GM10248 (cell line): Measurements from ENCODE around the gene SLMAP.

ENCODE experiments used
- CTCF ChIA-PET: fragments of 300-600 bp; sonication (Branson Sonifier 250); formaldehyde crosslinking; extraction: SDS; loops from one replicate; lab custom pipeline; 2021; ENCODE audit warnings: antibody characterized with exemption; lab: Yijun Ruan, JAX
- POLR2A ChIA-PET: fragments of 350-650 bp; sonication (Branson Sonifier 250); formaldehyde crosslinking; extraction: SDS; loops from one replicate; lab custom pipeline; 2020; ENCODE audit warnings: antibody characterized with exemption; lab: Yijun Ruan, JAX
- DNase-seq: peaks from one replicate; pipeline ENCODE4 v3.0.0; 2012; ENCODE audit errors: extremely low spot score
- TF ChIP-seq, protein P1 (sequence below): IDR thresholded peaks from 2 replicates; pipeline ENCODE4 v1.5.1; 2012; ENCODE audit warnings: mild to moderate bottlenecking, low read depth; ENCODE audit errors: extremely low read depth, missing control alignments, control extremely low read depth

The SLMAP gene

DNA sequence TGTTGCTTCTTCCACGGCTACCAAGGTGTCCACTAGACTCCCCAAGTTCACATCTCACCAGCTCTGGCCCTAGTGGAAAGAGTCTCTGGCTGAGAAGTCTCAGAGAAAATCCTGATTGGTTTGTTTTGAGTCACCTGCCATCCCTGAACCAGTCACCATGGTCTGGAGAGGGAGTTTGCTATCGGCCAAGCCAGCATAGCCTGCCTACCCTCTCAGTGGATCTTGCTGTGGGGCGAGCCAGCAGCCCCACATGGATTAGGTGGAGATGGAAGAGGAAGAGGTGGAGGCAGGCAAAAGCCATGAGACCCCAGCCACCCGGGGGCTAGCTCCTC, 204.0 kb downstream of the SLMAP start:
- ChIA-PET CTCF (interaction anchor here (1.3 to 1.9 kb wide), 2 partner anchors 12 to 562 kb away, joined by 3 to 5 read pairs; no protein-coding TSS in a partner anchor), POLR2A (no interaction called here)
- TF ChIP-seq, protein P1, sequence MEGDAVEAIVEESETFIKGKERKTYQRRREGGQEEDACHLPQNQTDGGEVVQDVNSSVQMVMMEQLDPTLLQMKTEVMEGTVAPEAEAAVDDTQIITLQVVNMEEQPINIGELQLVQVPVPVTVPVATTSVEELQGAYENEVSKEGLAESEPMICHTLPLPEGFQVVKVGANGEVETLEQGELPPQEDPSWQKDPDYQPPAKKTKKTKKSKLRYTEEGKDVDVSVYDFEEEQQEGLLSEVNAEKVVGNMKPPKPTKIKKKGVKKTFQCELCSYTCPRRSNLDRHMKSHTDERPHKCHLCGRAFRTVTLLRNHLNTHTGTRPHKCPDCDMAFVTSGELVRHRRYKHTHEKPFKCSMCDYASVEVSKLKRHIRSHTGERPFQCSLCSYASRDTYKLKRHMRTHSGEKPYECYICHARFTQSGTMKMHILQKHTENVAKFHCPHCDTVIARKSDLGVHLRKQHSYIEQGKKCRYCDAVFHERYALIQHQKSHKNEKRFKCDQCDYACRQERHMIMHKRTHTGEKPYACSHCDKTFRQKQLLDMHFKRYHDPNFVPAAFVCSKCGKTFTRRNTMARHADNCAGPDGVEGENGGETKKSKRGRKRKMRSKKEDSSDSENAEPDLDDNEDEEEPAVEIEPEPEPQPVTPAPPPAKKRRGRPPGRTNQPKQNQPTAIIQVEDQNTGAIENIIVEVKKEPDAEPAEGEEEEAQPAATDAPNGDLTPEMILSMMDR, result no peak
- DNase-seq, result no peak

DNA sequence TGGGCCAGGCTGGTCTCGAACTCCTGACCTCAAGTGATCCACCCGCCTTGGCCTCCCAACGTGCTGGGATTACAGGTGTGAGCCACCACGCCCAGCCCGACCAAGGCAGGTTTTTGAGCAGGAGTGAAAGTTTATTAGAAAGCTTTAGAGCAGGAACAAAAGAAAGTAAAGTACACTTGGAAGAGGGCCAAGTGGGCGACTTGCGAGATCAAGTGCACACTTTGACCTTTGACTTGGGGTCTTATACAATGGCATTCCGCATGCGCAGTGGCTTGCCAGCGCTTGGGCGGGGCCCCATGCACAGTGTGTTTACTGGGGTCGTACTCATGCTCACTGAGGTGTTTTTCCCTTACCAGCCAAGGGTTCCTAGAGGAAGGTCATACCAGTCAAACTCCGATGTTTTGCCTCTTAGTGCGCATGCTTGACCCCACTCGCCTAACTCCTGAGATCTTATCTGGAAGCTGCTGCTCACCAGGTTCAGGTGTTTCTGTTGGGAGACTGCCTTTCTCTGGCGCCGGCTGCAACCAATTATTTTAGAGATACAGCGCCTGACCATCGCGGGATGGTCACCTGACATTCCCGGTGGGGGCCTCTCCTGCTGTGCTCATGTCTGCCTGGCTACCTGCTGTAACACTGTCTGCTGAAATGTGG, 205.2 kb downstream of the SLMAP start:
- no peak for DNase-seq
- TF ChIP-seq, protein P1, result no peak
- ChIA-PET POLR2A (no interaction called here), CTCF (interaction anchor here (1.2 to 1.6 kb wide), 4 partner anchors 17 to 239 kb away, joined by 3 read pairs; no protein-coding TSS in a partner anchor)

DNA sequence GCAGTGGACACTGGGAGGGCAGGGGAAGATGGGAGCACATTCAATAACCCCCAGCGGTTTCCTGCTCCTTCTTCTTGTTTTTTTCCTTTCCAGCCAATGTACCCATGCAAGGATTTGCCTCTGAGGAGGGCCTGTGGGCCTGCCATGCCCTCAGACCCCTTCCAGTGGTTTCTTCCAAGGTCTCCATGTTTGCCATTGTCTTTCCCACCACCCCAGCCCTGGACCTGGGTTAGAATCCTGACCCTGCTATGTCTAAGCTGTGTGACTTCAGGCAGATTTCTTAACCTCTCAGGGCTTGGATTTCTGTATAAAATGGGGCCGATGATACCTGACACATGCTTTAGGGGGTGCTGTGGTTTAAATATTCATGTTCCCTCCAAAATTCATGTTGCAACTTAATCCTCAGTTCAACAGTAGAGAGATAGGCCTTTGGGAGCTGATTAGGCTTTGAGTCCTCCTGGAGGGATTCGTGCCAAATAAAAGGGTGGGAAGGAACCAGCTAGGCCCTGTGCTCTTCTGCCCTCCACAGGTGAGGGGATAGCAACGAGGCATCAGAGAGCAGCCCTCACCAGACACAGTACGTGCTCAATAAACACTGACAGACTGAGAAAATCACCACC, 205.8 kb downstream of the SLMAP start:
- CTCF ChIA-PET, result interaction anchor here (1.0 to 1.9 kb wide), 10 partner anchors 10 to 238 kb away, joined by 3 to 7 read pairs (median 3); no protein-coding TSS in a partner anchor
- DNase-seq, result no peak

DNA sequence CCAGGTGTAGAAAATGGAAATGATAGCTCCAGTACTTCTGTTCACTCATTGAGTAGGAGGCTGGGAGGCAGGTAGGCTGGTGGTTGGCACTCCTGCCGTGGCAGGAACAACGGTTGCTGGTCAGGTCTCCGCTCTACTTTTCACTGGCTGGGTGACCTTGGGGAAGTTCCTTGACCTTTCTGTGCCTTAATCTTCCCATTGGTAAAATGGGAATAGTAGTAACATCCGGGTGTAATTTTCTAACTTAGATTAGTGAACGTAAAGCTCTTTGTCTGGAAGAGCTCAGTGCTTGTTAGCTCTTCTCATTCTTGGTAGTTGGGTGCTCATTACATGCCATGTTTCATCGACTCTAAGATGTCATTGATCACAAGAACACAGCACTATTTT, 206.3 kb downstream of the SLMAP start:
- ChIA-PET CTCF (interaction anchor here (0.9 to 1.9 kb wide), 11 partner anchors 9 to 238 kb away, joined by 3 to 7 read pairs (median 3); no protein-coding TSS in a partner anchor), POLR2A (no interaction called here)
- TF ChIP-seq, protein P1, result no peak
- DNase-seq, result no peak

More for the DNA sequence above, 205.8 kb downstream of the SLMAP start:
- POLR2A ChIA-PET, result no interaction called here
- TF ChIP-seq, protein P1, result no peak

DNA sequence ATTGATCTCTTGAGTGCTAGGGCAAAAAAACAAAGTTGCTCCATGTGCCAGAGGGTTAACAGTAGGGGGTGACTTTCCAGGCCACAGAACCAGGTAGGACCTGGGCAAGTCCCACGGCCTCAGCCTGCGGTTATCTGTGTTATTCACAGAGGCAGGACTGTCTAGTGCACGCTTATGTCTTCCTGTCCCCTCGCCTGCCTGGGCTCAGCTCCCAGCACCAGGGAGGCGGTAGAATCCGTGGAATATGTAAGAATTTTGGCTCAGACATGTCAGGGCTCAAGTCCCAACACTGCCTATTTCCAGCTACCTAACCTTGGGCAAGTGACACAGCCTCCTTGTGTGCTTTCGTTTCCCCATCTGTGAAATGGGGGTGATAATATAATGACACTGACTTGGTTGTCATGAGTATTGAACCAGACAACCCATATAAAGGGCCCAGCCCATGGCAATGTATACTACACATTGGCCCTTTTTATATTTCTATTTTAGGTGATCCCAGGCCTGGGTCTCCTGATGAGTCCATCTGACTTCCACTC, 207.8 kb downstream of the SLMAP start:
- TF ChIP-seq, protein P1, result no peak
- ChIA-PET POLR2A (no interaction called here), CTCF (interaction anchor here (1.9 kb wide), 1 partner anchor 8 kb away, joined by 7 read pairs; no protein-coding TSS in a partner anchor)
- no peak for DNase-seq

DNA sequence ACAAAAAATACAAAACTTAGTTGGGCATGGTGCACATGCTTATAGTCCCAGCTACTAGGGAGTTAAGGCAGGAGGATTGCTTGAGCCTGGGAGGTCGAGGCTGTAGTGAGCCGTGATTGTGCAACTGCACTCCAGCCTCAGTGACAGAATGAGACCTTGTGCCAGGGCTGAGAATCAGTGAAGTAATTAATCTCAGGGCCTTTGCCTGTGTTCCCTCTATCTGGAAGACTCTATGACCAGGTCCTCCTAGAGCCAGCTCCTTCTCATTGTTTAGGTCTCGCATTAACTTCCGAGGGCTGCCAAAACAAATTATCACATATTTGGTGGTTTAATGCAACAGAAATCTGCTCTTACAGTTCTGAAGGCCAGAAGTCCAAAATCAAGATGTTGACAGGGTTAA, 210.7 kb downstream of the SLMAP start:
- TF ChIP-seq, protein P1, result no peak
- no peak for DNase-seq
- ChIA-PET POLR2A (no interaction called here), CTCF (interaction anchor here (1.2 kb wide), 1 partner anchor 19 kb away, joined by 3 read pairs; no protein-coding TSS in a partner anchor)
